HT-29 (cell line): Measurements from ENCODE around the gene MOB2. TPM values are rescaled to one million over a fixed set of nuclear protein-coding genes. Genes with fewer than 3 reads are reported as not detected.

Experiments
- DNase-seq: peaks from one replicate; pipeline ENCODE4 v3.0.0-alpha.2; 2015; ENCODE audit warnings: low spot score
- total RNA-seq: library from RNA; depleted of rRNA; stranded (reverse); fragments of >200 nt; shearing (Covaris generic); gene quantifications from 2 replicates; pipeline ENCODE4 v1.2.3, GENCODE V29; 2014; rRNA removed

MOB2 gene, protein sequence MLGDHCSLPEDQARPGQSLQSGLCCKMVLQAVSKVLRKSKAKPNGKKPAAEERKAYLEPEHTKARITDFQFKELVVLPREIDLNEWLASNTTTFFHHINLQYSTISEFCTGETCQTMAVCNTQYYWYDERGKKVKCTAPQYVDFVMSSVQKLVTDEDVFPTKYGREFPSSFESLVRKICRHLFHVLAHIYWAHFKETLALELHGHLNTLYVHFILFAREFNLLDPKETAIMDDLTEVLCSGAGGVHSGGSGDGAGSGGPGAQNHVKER
- 56.6 and 67.2 TPM in 2 replicates for total RNA-seq

DNA sequence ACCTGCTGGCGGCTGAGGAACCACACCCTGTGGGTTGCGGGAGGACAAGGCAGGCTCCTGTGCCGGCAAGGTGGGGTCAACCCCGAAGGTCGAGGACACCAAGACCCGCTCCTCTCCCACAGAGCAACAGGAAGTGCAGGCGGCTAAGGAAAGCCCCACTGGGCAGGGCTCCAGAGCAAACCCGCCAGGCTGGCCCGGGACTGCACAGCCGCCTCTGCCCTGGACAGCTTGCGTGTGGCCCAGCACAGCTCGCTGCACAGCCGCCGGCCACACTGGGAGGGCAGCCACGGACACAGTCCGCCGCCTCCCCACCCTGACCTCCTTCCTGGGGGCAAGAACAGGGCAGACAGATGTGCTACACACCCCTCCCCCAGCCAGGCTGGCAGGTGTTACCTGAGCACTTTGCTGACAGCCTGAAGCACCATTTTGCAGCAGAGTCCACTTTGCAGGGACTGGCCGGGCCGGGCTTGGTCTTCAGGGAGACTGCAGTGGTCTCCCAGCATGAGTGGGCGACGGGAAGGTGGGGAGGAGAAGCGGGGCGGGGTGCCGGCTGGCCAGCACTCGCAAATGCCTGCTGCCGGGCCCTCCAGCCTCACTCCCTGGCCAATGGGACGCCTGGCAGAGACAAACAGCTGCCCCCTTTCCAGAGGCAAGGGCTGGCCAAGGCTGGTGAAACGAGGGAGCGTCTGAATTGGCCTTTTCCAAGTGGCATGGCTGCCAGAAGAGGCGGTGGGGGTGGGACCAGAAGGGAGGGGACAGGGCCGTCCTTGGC is at the start of gene MOB2:
TSS of gene MOB2 (minus strand) at position 726 of the 772 bp plus-strand sequence. CDS start at position 503, 223 bp downstream.
- peak; percentile 65 for DNase-seq

DNA sequence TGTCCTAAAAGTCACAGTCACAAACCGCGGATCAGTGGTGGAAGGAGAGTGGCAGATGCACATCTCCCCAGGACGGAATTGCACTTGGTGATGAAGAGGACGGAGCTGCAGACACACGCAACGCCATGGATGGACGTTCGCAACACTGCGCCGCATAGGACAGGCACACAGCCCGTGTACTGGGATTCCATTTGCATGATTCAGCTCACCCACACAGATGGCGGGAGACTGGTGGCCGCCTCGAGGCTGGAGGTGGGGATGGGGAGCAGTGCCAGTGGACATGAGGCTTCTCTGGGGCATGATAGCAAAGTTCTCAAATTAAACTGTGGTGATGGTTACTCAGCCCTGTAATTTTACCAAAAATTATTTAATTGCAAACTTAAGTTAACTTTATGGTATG is 48.1 kb upstream of the MOB2 start:
- no peak for DNase-seq

DNA sequence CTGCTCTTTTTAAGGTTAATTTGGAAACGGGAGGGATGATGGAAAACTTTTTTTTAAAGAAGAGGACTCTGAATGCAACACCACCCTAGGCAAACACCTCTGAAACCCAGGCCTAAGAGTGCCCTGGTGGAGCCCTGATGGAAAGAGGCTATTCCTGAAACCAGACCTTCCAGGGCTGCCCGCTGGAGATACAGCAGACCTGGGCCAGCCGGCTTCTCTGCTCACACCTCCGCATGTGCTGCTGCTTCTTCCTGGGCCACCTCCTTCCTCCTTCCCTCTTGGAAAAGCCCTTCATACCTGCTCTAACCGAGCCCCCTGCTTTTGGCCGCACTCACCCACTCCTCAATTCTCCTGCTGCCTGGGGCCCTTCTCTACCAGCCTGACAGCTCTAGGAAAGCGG is 47.6 kb upstream of the MOB2 start:
- DNase-seq, result no peak

DNA sequence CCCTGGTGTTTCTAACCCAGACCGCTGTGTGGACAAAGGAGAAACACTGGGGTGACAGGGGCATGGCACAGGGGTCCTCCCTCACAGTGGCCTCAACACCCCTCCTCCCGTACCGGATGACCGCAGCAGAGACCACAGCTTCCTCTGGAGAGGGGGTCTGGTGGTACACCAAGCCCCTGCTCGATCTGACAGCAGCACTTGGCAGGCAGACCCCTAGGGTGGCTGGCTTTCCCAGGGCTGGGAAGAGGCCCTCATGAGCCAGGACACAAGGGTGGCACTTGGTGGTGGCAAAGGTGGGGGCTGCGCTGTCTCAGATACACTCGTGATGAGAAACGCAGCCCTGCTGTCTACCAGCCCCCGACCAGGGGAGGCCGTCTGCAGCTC is 46.8 kb upstream of the MOB2 start:
- no peak for DNase-seq

DNA sequence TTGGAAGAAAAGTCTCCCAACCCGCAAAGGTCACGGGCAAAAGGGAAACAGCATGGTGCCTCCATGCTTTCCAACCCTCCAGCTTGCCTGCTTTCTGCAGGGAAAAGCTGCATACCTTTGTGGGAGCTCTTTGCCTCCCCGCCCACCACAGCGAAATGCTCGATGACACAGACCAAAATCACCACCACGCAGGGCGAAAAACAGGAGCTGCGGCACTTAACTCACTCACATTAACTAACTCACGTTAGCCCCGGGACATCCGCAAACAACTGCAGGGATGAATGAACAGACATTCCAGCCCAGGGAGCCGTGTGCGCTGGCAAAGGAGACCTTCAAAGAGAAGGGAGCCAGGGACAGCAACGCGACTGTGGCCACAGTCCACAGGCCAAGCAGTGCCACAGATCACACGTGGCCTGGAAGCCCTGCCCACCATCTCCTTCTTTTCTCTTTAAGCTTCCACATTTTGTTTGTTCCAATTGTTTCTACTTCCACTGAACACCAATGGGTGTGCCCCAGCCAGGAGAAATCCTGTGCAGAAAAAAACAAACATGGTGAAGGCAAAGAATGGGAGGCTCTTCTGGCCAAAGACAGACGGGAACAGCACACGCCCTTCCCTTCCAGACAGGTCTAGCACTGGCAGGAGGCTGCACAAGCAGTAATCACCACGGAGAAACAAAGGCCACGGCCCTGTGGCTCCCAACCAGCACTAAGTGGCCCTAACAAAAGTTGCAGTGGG is 46.2 kb upstream of the MOB2 start:
- DNase-seq, result no peak

DNA sequence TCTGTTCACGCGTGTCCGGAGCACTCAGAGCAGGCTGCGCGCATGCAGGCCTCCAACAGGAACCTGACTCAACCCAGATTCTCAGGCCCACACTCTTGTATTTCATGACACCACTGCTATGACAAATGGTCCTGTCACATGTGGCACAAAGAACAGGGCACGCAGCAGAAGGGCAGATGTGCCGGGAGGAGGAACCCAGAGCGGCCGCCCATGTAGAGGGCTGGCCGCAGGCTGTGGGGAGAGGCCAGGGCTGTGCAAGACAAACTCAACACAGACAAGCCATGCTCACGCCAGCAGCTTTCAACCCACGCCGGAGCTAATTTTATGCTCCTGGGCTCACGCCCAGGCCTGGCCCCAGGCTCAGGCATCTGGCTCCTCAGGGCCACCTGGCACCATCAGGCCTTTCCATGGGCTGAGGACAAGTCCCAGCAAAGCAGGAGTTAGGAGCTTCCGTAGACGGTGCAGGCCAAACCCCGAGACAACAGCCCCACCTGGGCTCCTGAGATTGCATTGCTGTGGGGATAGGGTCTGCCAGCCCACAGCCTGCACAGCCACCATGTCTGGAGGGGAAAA is 45.5 kb upstream of the MOB2 start:
- DNase-seq, result no peak

DNA sequence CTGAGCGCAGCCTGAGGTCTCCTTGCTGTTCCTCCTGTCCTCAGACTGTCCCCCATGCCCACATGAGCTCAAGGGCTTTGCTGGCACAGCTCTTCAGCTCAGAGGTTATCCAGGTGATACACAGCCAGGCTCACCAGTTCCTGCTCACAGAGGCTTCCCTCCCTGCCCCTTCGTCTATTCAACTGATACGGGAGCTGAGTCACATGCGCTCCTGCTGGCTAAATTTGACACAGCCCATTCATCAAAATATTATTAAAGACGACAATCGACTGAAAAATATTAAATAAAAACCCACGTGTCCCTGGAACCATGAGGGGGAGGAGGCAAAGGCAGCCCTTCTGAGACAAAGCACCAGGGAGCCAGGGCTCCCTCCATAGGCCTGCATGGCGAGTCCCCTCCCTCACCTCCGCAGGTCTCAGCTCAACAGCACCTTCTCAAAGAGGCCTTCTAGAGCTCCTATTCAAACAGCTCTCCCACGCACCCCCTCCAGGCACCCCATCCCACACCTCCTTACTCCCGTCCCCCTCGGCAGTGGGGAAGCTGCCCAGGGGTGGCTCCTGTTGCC is 45.0 kb upstream of the MOB2 start:
- no peak for DNase-seq

DNA sequence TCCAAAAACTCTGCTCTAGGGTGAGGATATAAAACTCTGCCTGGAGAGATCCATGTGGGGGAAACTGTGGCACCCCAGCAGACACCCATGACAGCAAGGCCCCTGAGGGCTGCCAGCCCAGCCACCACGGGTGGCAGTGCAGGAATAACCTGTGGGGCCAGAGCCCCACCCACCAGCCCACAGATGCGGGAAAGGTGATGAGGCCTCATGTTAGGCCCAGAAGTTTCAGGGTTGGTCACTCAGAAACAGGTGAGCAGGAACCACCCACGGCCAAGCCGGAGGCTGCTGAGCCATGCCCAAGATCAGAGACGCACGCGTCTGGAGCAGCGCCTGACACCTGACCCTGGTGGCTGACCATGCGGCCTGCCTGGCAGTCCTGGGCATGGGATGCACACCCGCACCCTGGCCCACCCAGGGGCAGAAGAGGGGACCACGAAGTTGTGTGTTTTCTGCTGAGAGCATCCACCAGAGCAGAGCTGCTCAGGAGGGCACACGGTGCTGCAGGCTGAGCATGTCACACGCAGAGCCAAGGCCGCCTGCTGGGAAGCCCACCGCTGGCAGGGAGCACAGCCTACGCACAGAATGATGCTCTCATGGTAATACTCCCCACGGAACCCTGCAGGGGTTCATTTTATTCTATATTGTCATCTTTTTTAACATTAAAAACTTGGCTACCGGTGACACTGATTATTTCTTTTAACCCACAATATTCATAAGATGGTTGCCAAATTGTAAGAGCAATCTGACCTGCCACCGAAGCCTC is 44.3 kb upstream of the MOB2 start:
- DNase-seq, result no peak

DNA sequence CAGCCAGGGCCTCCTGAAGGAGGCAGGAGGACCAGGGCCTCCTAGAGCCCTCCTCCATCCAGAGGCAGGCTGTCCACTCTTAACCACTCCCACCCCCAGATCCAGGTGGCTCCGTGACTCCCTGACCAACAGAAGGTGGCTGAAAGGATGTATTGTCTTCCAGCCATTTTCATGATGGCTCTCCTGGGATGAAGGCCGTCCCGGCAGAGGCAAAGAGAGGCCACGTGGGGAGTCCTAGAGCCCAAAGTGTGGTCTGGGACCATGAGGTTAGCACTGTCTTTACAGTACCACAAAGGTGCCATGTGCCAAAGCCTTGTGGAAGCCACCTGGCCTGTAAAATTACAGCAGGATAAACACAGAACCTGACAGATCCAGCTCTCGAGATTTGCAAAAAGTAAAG is 43.2 kb upstream of the MOB2 start:
- DNase-seq, result no peak

DNA sequence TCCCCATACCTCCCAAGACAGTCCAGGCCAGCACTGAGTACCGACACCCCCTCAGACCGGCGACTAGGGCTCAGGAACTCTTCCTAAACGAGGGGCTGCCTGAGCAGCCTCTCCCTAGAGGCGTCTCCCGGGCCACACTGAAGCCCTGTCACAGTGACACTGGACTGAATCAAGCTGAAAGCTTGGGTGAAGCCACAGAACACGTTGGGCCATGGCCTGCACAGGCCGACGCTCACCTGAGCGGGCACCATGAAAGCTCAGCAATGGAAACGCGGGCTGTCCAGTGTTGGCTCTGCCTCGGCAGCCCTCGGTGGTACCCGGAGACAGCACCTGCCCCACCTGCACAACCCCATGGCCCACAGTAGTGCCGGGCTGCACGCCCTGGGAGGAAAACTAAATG is 42.7 kb upstream of the MOB2 start:
- no peak for DNase-seq

DNA sequence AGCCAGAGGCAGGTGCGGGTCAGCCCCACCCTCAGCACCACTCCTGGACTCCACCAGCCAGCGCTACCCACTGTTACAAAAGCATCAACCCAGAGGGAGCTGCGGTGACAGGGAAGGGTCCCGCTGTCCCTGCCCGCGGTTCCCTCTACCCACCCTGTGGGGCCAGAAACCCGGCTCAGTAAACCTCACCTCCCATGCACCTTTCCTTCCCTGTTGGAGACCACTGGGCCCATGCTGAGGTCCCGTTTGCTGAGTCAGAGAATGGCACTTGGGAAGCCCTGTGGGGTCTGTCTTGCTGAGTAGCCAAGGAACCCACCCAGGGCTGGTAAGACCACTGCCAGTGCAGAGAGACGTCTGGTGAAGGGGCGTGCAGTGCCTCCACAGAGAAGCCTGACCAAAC is 42.1 kb upstream of the MOB2 start:
- DNase-seq, result no peak

DNA sequence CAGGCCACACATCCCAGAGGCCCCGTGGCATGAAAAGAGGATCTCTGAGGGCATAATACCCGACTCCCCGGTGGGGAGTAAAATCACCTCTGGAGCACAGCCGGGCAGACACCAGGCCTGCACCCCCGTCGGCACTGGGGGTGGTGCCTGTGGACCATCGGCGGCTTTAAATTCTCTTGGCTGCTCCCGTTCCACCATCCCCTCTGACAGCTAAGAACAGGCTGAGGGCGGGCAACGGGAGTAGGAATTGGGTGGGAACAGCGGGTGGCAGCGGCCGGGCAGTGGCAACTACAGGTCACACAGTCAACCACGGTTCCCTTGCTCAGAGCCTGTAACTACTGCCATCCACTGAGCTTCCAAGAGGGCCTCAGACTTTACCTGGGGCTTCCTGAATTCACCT is 40.2 kb upstream of the MOB2 start:
- DNase-seq, result no peak

DNA sequence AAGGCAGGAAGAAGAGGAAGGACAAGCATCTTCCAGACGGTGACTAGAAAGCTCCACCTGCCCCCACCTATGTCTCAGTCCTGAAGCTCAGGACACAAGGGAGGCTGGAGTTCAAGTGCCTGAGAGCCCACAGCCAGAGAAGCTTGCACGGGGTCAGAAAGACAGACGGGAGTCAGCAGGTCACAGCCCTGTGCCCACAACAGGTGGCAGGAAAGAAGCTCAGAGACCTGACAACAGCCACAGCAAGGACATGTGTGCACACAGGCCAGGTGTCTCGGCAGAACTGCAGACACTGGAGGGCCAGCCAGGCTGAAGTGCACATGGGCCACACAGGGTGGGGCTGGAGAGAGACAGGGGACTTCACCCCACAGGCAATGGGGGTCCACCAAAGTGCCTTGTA is 37.2 kb upstream of the MOB2 start:
- no peak for DNase-seq

DNA sequence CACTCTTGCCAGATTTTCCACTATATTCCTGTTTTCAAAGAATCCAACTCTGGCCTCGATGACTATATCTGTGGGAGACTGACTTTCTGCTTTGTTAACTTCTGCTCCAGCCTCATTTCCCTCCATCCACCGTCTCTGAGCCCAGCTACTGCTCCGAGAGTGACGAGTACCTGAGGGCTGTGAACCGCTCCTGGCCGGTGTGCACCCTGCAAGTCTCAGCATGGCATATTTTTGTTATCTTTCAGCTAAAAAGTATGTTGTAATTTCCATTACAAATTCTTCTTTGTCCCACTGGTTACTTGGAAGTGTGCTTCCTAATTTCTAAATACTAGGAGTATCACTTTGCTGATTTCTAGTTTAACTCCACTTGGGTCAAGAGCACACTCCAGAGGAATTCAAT is 36.5 kb upstream of the MOB2 start:
- DNase-seq, result no peak

DNA sequence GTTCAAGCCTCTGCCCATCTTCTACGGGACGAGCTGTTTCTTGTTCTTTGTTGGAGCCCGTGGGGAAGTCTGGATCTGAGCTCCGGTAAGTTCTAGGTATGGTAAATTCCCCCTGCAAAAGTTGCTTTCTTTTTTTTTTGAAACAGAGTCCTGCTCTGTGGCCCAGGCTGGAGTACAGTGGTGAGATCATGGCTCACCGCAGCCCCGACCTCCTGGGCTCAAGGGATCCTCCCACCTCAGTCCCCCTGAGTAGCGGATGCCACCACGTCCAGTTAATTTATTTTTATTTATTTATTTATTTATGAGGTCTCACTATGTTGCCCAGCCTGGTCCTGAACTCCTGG is 35.5 kb upstream of the MOB2 start:
- no peak for DNase-seq

DNA sequence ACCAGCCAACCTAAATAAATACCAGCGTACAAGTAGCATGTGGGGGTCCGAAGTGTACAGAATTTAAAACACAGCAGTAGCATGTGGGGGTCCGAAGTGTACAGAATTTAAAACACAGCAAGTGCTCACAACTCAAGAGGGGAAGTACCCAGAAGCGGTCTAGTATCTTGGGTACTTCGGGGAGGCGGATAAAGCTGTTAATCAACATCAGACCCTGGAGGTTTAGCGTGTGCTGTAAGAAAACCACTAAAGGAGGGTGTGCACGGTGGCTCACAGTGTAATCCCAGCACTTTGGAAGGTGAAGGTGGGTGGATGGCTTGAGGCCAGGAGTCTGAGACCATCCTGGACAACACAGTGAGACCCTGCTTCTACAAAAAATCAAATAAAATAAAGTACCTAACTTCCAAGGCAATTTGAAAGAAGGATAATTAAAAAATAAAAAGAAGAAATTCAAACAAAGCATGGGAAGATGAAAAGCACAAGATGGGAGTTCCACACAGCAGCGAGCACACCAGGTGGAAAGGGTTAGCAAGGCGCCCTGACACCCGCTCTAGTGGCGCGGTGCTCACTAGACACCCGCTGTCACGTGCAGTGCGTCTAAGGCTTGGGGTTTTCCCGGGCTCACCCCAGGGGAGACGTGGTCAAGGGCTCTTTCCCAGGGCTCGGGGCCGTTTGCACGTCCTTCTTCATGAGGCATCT is 35.0 kb upstream of the MOB2 start:
- no peak for DNase-seq

DNA sequence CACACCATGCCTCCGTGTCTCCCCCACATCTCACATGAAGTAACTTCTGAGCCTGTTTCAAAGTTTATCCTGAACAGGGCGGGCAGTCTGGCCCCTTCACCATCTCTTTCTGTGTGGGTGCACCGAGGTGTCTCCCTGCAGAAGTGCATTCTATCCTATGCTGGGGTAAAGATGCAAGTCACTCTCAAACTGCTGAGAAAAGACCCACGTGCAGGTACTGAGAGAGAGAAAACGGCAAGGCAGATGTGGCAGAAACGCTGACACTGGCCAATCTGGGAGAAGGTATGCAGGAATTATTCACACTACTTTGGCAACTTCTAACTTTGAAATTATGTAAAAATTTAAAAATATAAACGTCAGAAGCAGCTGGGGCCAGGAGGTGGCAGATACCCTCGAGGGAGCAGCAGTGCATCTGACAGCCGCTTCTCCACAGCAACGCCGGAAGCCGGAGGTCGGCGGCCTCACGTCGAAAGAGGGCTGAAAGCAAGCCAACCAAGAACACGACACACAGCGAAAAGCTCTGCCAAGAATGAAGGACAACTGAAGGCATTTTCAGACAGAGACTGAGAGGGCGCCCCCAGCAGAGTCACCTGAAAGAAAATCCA is 34.2 kb upstream of the MOB2 start:
- no peak for DNase-seq

DNA sequence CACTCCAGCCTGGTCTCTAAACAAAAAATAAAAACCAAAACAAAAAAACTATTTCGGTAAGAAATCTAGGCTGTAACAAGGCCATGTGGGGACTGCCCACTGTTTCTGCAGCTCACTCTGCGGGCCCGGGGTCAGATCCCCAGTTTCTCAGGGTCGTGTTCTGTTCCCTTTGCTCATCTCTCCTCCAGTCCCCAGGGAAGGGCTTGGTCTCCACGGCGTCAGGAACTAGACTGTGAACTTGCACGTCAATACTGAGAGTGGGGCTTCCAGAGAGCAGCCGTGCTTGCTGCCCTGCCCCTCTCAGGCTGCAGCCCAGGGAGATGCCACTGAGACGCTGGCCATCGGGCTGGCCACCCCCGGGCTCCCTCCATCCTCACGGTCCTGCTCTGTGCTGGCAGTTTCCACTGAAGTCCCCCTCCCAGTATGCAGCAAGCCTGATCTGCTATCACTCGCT is 33.7 kb upstream of the MOB2 start:
- DNase-seq, result no peak

DNA sequence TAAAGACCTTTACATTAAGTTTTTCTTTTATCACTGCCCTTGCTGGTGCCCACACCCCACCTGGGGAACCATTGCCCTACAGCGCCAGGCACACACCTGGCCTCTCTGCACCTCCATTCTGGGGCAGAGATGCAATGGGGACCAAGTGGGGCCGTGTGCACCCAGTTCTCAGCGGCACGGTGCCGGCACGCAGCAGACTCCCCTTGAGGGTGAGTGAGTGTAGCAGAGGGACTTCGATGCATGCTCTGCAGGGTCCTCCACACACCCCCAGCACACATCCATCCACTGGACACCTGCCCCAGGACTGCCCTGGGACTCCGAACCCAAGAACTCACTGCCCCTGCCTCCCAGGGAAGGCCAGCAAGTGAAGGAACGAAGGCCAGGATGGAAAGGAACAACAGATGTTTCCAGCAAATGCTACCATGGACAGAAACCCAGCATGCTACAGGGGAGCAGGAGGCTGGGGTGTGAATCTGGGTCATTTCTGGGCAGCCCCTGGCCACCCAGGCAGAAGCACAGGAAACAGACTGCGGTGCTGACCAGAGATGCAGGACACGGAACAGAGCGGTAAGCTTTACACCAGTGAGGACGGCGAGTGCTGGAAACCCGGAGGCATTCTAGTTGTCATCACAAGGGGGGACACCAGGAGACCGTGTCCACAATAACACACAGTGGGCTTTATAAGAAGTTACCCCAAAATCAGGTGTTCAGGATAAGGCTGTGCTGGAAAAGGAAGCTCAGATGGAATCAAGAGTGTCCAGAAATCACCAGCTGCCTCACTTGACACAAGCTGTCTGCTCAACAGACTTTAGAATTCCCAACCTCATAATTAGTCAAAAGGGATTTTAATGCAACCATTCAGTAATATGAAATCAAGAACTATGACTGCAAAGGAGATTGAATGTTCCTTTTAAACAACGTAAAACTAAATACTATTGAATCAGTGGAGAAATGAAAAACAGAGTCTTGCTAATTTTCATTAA is 32.7 kb upstream of the MOB2 start:
- no peak for DNase-seq
